ENCODE data around the gene LCK. TPM values are rescaled to one million over a fixed set of nuclear protein-coding genes. Genes with fewer than 3 reads are reported as not detected.

Gene LCK
- total RNA-seq, 2 donors from 2014 or later, result 267 to 268 TPM

GRCh38 chr1:32303358-32303757 is 52.3 kb downstream of the LCK start:
- Mint-ChIP-seq H3K27ac (peak overlapping the region; percentile 59), H3K27me3 (no peaks in the 10 kb centered on the region), H3K4me1 (peaks cover 44% of the 10 kb centered on the region), H3K4me3 (no peak overlapping the region), H3K36me3 (ENCODE audit: low read depth) (peaks cover 13% of the 10 kb centered on the region)
- no peaks in the 10 kb centered on the region for H3K9me3 ChIP-seq (ENCODE audit: control insufficient read depth, low read length, poor library complexity, severe bottlenecking)
- ATAC-seq (no peak), DNase-seq (no peak)

DNA sequence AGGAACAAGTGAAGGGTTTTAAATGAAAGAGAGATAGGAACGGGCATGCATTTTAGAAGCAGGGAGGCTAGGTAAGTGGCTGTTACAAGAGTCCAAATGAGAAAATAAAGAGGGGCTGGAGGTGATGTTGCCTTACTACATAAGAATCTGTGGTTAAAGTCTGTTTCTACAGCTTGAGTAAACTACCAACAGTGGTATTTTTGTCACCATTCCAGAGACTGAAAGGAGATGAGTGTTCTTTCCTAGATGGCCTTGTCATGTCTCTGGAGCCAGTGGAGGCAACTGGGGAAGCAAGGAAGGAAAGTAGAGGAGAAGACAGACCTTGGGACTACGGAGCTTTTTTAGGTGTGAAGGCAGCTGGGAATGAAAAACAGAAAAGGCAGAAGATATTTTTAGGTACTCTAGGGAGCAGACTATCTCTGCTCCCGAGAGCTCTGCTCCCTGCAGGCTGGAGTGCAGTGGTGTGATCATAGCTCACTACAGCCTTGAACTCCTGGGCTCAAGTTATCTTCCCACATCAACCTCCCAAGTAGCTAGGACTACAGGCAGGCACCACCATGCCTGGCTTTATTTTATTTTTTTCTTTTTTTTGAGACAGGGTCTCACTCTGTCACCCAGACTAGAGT is 53.0 kb downstream of the LCK start:
- Mint-ChIP-seq H3K27me3 (no peaks in the 10 kb centered on the region), H3K4me3 (no peak overlapping the region), H3K4me1 (peaks cover 49% of the 10 kb centered on the region), H3K27ac (peak overlapping the region; percentile 59), H3K36me3 (ENCODE audit: low read depth) (peaks cover 13% of the 10 kb centered on the region)
- DNase-seq, result no peak
- H3K9me3 ChIP-seq (ENCODE audit: control insufficient read depth, low read length, poor library complexity, severe bottlenecking), result no peaks in the 10 kb centered on the region
- ATAC-seq, result no peak

- ATAC-seq (no peak), DNase-seq (no peak)
- H3K4me1 Mint-ChIP-seq, result peaks cover 57% of the 10 kb centered on the region
- no peaks in the 10 kb centered on the region for H3K9me3 ChIP-seq (ENCODE audit: control insufficient read depth, low read length, poor library complexity, severe bottlenecking)
- H3K36me3 Mint-ChIP-seq (ENCODE audit: low read depth), result peaks cover 15% of the 10 kb centered on the region
- H3K27ac Mint-ChIP-seq, result peak overlapping the region; percentile 70
- no peaks in the 10 kb centered on the region for H3K27me3 Mint-ChIP-seq
- H3K4me3 Mint-ChIP-seq, result no peak overlapping the region
Observed at GRCh38 chr1:32305310-32305709, 54.2 kb downstream of the LCK start.

- no peaks in the 10 kb centered on the region for H3K27me3 Mint-ChIP-seq
- ATAC-seq (no peak), DNase-seq (no peak)
- peak overlapping the region; percentile 62 for H3K4me3 Mint-ChIP-seq
- peaks cover 59% of the 10 kb centered on the region for H3K4me1 Mint-ChIP-seq
- H3K36me3 Mint-ChIP-seq (ENCODE audit: low read depth), result peaks cover 15% of the 10 kb centered on the region
- no peaks in the 10 kb centered on the region for H3K9me3 ChIP-seq (ENCODE audit: control insufficient read depth, low read length, poor library complexity, severe bottlenecking)
- peak overlapping the region; percentile 74 for H3K27ac Mint-ChIP-seq
Observed at GRCh38 chr1:32307324-32307723, 56.3 kb downstream of the LCK start.

GRCh38 chr1:32309960-32310359 is 58.9 kb downstream of the LCK start:
- H3K27ac Mint-ChIP-seq, result peak overlapping the region; percentile 88
- H3K36me3 Mint-ChIP-seq (ENCODE audit: low read depth), result peaks cover 7% of the 10 kb centered on the region
- no peaks in the 10 kb centered on the region for H3K27me3 Mint-ChIP-seq
- H3K4me1 Mint-ChIP-seq, result peaks cover 53% of the 10 kb centered on the region
- no peaks in the 10 kb centered on the region for H3K9me3 ChIP-seq (ENCODE audit: control insufficient read depth, low read length, poor library complexity, severe bottlenecking)
- ATAC-seq (no peak), DNase-seq (no peak)
- H3K4me3 Mint-ChIP-seq, result no peak overlapping the region

DNA sequence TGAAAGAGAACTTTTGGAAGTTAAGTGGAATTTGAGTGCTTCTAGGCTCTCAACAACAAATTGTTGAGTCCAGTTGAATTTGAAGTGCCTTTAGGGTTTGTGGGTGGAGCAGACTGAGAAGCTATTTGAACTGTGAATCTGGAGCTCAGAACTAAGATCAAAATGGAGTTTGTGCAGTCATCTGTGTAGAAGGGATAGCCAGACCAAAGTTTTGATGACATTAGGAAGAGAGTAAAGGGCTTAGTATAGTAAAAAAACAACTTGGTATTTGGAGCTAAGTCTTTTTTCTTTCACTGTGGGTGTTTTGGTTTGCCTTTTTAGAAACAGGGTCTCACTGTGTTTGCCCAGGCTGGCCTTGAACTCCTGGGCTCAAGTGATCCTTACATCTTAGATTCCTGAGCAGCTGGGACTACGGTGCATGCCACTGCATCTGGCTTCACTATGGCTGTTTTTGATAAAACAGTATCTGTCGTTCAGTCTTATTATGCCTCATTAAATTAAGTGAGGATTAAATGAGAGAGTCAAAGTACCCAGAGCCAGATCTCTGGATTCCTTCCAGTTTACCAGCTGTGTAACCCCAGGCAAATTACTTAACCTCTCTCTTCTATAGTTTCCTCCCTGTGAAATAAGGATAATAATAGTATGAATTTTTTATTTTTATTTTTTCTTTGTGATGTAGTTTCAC is 60.8 kb downstream of the LCK start:
- Mint-ChIP-seq H3K4me3 (no peak overlapping the region), H3K36me3 (ENCODE audit: low read depth) (peaks cover 8% of the 10 kb centered on the region), H3K27ac (peak overlapping the region; percentile 88), H3K4me1 (peaks cover 50% of the 10 kb centered on the region), H3K27me3 (no peaks in the 10 kb centered on the region)
- DNase-seq (no peak), ATAC-seq (no peak)
- H3K9me3 ChIP-seq (ENCODE audit: control insufficient read depth, low read length, poor library complexity, severe bottlenecking), result no peaks in the 10 kb centered on the region

- peak overlapping the region; percentile 24 for H3K27ac Mint-ChIP-seq
- DNase-seq (no peak), ATAC-seq (no peak)
- no peaks in the 10 kb centered on the region for H3K27me3 Mint-ChIP-seq
- H3K9me3 ChIP-seq (ENCODE audit: control insufficient read depth, low read length, poor library complexity, severe bottlenecking), result no peaks in the 10 kb centered on the region
- peaks cover 4% of the 10 kb centered on the region for H3K36me3 Mint-ChIP-seq (ENCODE audit: low read depth)
- no peak overlapping the region for H3K4me3 Mint-ChIP-seq
- peaks cover 25% of the 10 kb centered on the region for H3K4me1 Mint-ChIP-seq
Observed at GRCh38 chr1:32316903-32317277, 65.8 kb downstream of the LCK start.

GRCh38 chr1:32318127-32318869 is 67.2 kb downstream of the LCK start:
- peaks cover 4% of the 10 kb centered on the region for H3K36me3 Mint-ChIP-seq (ENCODE audit: low read depth)
- ATAC-seq, result no peak
- no peak for DNase-seq
- H3K4me3 Mint-ChIP-seq, result no peak overlapping the region
- H3K27me3 Mint-ChIP-seq, result no peaks in the 10 kb centered on the region
- no peak overlapping the region for H3K27ac Mint-ChIP-seq
- no peaks in the 10 kb centered on the region for H3K9me3 ChIP-seq (ENCODE audit: control insufficient read depth, low read length, poor library complexity, severe bottlenecking)
- peaks cover 35% of the 10 kb centered on the region for H3K4me1 Mint-ChIP-seq

DNA sequence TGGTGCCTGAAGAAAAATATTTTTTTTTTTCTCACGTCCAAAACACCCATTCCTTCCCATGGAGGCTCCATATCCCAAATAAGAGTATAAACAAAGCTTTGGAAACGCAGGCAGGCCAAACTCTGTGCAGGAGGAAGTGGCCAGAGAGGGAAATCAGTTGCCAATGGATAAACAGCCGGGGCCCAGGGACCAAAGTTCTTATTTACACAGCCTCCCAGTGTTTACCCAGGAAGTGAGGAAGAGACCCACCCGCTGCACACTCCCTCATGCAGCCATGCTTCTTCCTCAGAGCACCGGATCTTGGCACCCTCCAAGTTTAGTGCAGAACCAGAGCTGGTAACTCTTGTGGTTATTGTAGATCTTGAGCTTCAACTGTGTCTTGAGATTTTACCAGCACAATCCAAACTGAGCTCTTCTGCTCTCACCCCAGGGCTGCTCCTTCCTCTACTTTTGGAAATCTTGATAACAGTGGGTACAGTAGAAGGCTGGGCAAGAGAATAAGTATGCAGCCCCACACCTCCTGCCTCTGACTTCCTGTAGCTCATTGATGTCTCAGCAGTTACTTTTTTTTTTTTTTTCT is 70.7 kb downstream of the LCK start:
- Mint-ChIP-seq H3K4me3 (peak overlapping the region; percentile 78), H3K36me3 (ENCODE audit: low read depth) (peaks cover under 1% of the 10 kb centered on the region), H3K27ac (peak overlapping the region; percentile 82), H3K4me1 (peaks cover 28% of the 10 kb centered on the region), H3K27me3 (no peaks in the 10 kb centered on the region)
- DNase-seq (no peak), ATAC-seq (peak; percentile 85)
- H3K9me3 ChIP-seq (ENCODE audit: control insufficient read depth, low read length, poor library complexity, severe bottlenecking), result no peaks in the 10 kb centered on the region

DNA sequence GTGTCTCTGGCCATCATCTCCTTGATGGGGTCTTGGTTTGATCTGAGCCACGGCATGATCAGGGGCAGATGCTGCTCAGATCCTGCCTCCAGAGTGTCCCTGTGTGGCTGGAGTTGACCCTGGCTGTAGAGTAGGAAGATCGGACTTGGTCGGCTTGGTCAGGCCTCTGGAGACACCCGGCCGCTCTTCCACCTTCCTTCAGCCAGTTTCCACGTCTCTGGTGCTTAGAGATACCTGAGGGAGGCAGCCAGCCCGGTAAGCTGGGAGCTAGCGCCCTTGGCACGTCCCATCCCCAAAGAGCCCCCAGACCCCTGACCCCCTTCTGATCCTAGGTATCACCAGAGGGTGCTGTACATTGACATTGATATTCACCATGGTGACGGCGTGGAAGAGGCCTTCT is 76.1 kb downstream of the LCK start:
- Mint-ChIP-seq H3K27ac (no peak overlapping the region), H3K36me3 (ENCODE audit: low read depth) (peaks cover 8% of the 10 kb centered on the region), H3K4me1 (peaks cover 23% of the 10 kb centered on the region), H3K4me3 (no peak overlapping the region), H3K27me3 (no peaks in the 10 kb centered on the region)
- no peak for DNase-seq
- ATAC-seq, result no peak
- H3K9me3 ChIP-seq (ENCODE audit: control insufficient read depth, low read length, poor library complexity, severe bottlenecking), result no peaks in the 10 kb centered on the region

- H3K4me3 Mint-ChIP-seq, result no peak overlapping the region
- peak overlapping the region; percentile 93 for H3K27ac Mint-ChIP-seq
- DNase-seq (no peak), ATAC-seq (no peak)
- peaks cover 8% of the 10 kb centered on the region for H3K36me3 Mint-ChIP-seq (ENCODE audit: low read depth)
- peaks cover 25% of the 10 kb centered on the region for H3K4me1 Mint-ChIP-seq
- no peaks in the 10 kb centered on the region for H3K27me3 Mint-ChIP-seq
- H3K9me3 ChIP-seq (ENCODE audit: control insufficient read depth, low read length, poor library complexity, severe bottlenecking), result no peaks in the 10 kb centered on the region
Observed at GRCh38 chr1:32329931-32330466, 78.9 kb downstream of the LCK start.

- no peaks in the 10 kb centered on the region for H3K9me3 ChIP-seq (ENCODE audit: control insufficient read depth, low read length, poor library complexity, severe bottlenecking)
- ATAC-seq, result no peak
- DNase-seq, result no peak
- H3K27ac Mint-ChIP-seq, result peak overlapping the region; percentile 39
- peaks cover 27% of the 10 kb centered on the region for H3K4me1 Mint-ChIP-seq
- no peak overlapping the region for H3K4me3 Mint-ChIP-seq
- H3K27me3 Mint-ChIP-seq, result no peaks in the 10 kb centered on the region
- peaks cover 8% of the 10 kb centered on the region for H3K36me3 Mint-ChIP-seq (ENCODE audit: low read depth)
Observed at GRCh38 chr1:32330558-32331151, 79.6 kb downstream of the LCK start.

DNA sequence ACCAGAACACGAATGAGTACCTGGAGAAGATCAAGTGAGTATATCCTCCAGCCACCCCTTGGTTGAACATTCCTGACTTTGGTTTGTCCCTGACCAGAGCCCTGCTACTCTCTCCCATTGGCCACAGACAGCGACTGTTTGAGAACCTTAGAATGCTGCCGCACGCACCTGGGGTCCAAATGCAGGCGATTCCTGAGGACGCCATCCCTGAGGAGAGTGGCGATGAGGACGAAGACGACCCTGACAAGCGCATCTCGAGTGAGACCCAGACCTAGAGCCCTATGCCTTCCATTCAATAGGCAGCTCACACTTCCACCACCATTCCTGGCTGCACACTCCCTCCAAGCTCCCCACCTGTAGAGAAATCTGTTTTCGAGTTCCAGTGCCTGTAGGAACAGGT is 80.5 kb downstream of the LCK start:
- H3K4me3 Mint-ChIP-seq, result no peak overlapping the region
- H3K4me1 Mint-ChIP-seq, result peaks cover 27% of the 10 kb centered on the region
- H3K27ac Mint-ChIP-seq, result peak overlapping the region; percentile 39
- no peak for ATAC-seq
- H3K27me3 Mint-ChIP-seq, result no peaks in the 10 kb centered on the region
- peaks cover 8% of the 10 kb centered on the region for H3K36me3 Mint-ChIP-seq (ENCODE audit: low read depth)
- no peaks in the 10 kb centered on the region for H3K9me3 ChIP-seq (ENCODE audit: control insufficient read depth, low read length, poor library complexity, severe bottlenecking)
- DNase-seq, result no peak
